Measurements from ENCODE around the gene BCAS1. TPM values are rescaled to one million over a fixed set of nuclear protein-coding genes. Genes with fewer than 3 reads are reported as not detected.
A peak's percentile ranks its signal among the peaks of the same experiment; 100 is the strongest.

BCAS1 gene
- total RNA-seq, 2 donors from 2014 or later = not detected

DNA sequence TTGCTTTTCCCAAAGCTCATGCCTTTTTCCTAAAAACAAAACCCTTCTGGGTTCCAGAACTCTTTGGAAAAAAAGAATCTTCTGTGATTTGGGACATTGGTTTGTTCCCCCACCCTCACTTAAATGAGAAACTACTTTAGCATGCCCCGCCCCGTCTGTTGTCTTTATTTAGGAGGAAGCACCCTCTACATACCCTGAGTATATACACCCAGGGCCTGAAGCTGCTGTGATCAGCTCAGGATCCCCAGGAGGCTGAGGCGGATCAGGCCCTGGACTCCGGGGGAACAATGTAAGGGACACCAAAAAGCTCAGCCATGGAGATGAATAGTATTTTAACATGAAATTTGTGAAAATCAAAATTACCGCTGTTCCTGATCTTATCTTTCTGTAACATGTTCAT is 1.4 kb downstream of the BCAS1 start:
- Mint-ChIP-seq H3K27me3 (ENCODE audit: insufficient read depth) (no peaks in the 10 kb centered on the region), H3K4me1 (peaks cover 27% of the 10 kb centered on the region), H3K9me3 (no peaks in the 10 kb centered on the region), H3K36me3 (ENCODE audit: low read depth) (no peaks in the 10 kb centered on the region), H3K4me3 (no peak overlapping the region), H3K27ac (no peak overlapping the region)
- TF ChIP-seq, protein P1, sequence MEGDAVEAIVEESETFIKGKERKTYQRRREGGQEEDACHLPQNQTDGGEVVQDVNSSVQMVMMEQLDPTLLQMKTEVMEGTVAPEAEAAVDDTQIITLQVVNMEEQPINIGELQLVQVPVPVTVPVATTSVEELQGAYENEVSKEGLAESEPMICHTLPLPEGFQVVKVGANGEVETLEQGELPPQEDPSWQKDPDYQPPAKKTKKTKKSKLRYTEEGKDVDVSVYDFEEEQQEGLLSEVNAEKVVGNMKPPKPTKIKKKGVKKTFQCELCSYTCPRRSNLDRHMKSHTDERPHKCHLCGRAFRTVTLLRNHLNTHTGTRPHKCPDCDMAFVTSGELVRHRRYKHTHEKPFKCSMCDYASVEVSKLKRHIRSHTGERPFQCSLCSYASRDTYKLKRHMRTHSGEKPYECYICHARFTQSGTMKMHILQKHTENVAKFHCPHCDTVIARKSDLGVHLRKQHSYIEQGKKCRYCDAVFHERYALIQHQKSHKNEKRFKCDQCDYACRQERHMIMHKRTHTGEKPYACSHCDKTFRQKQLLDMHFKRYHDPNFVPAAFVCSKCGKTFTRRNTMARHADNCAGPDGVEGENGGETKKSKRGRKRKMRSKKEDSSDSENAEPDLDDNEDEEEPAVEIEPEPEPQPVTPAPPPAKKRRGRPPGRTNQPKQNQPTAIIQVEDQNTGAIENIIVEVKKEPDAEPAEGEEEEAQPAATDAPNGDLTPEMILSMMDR (conservative IDR thresholded peaks at IDR 0.05) = no peak
- Histone ChIP-seq H3K9me3 (ENCODE audit: control insufficient read depth, low read length) (no peaks in the 10 kb centered on the region), H3K4me1 (ENCODE audit: control insufficient read depth, insufficient read depth, low read length) (peaks cover 4% of the 10 kb centered on the region), H3K9ac (ENCODE audit: extremely low read depth, low read length, poor library complexity, severe bottlenecking) (no peak overlapping the region), H3K4me3 (ENCODE audit: low read length) (no peak overlapping the region), H3K27ac (ENCODE audit: low read depth, low read length) (no peak overlapping the region), H3K27me3 (ENCODE audit: control insufficient read depth, insufficient read depth, low read length, poor library complexity, severe bottlenecking) (no peaks in the 10 kb centered on the region), H3K36me3 (ENCODE audit: control insufficient read depth, insufficient read depth, low read length) (no peaks in the 10 kb centered on the region)
- no peak for DNase-seq
- 80 to 91% methylated on average over 3 to 5 of the region's 5 CpGs for WGBS, 2 experiments (ENCODE audit: insufficient coverage in 1 of 2, insufficient read length in 1 of 2)

DNA sequence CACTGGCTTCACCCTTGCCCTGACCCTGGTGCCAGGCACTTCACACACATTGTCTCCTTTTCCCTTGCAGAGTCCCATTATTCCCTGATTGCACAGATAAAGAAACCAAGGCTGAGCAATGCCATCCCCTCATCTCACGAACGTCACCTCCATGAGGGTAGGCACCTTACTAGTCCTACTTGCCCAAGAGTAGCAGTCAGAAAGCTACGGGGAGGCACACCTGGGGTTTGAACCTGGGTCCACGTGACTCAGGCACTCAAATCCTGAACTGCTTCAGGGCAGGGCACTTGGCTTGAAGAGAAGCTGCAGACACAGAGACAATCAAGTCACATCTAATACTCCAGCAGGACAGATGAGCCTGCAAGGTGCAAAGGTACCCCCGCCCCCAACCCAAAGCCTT is 1.9 kb downstream of the BCAS1 start:
- 74 to 83% methylated on average over 4 to 5 of the region's 5 CpGs for WGBS, 2 experiments (ENCODE audit: insufficient coverage in 1 of 2, insufficient read length in 1 of 2)
- no peaks in the 10 kb centered on the region for H3K36me3 ChIP-seq (ENCODE audit: control insufficient read depth, insufficient read depth, low read length)
- no peaks in the 10 kb centered on the region for H3K36me3 Mint-ChIP-seq (ENCODE audit: low read depth)
- H3K9me3 Mint-ChIP-seq = no peaks in the 10 kb centered on the region
- no peak overlapping the region for H3K27ac ChIP-seq (ENCODE audit: low read depth, low read length)
- H3K4me3 ChIP-seq (ENCODE audit: low read length) = no peak overlapping the region
- H3K4me3 Mint-ChIP-seq = no peak overlapping the region
- H3K27ac Mint-ChIP-seq = peak overlapping the region; percentile 69
- no peaks in the 10 kb centered on the region for H3K27me3 Mint-ChIP-seq (ENCODE audit: insufficient read depth)
- no peaks in the 10 kb centered on the region for H3K9me3 ChIP-seq (ENCODE audit: control insufficient read depth, low read length)
- peaks cover 4% of the 10 kb centered on the region for H3K4me1 ChIP-seq (ENCODE audit: control insufficient read depth, insufficient read depth, low read length)
- no peak overlapping the region for H3K9ac ChIP-seq (ENCODE audit: extremely low read depth, low read length, poor library complexity, severe bottlenecking)
- TF ChIP-seq, protein P1 (conservative IDR thresholded peaks at IDR 0.05) = no peak
- no peaks in the 10 kb centered on the region for H3K27me3 ChIP-seq (ENCODE audit: control insufficient read depth, insufficient read depth, low read length, poor library complexity, severe bottlenecking)
- peaks cover 27% of the 10 kb centered on the region for H3K4me1 Mint-ChIP-seq
- peak; percentile 57 for DNase-seq

DNA sequence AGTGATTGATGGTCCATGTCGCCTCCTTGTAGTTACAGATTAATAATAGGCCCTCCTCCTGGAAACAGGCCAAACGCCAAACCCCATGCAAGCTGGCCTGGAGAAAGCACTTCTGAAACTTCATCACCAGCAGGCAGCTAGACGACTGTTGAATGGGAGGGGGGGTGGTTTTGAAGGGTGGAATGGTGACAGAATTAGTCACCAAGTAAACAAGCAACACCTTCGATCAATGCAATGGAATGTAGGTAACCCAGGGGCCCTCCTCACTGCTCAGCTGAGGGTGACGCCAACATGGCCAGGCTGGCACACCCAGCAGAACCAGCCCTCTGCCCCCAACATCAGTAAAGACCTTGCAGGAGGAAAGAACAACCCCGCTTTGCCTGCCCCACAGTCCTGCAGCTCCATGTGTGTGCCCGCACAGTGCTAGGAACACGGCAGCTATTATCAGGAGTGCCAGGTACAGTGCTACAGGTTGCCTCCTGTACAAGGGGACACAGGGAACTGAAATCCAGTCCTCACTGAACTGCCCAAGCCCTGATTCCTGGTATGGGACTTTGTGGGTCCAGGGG is 2.7 kb downstream of the BCAS1 start:
- H3K9me3 ChIP-seq (ENCODE audit: control insufficient read depth, low read length) = no peaks in the 10 kb centered on the region

More for the DNA sequence above, 2.7 kb downstream of the BCAS1 start:
- peak overlapping the region; percentile 81 for H3K27ac Mint-ChIP-seq
- H3K27ac ChIP-seq (ENCODE audit: low read depth, low read length) = no peak overlapping the region
- H3K9me3 Mint-ChIP-seq = no peaks in the 10 kb centered on the region
- no peak overlapping the region for H3K9ac ChIP-seq (ENCODE audit: extremely low read depth, low read length, poor library complexity, severe bottlenecking)
- peak; percentile 88 for DNase-seq
- peaks cover 27% of the 10 kb centered on the region for H3K4me1 Mint-ChIP-seq
- TF ChIP-seq, protein P1 (conservative IDR thresholded peaks at IDR 0.05) = no peak
- WGBS, 2 experiments (ENCODE audit: insufficient coverage in 1 of 2, insufficient read length in 1 of 2) = 62 to 100% methylated on average over 1 to 8 of the region's 8 CpGs
- H3K36me3 ChIP-seq (ENCODE audit: control insufficient read depth, insufficient read depth, low read length) = no peaks in the 10 kb centered on the region
- no peak overlapping the region for H3K4me3 Mint-ChIP-seq
- H3K27me3 Mint-ChIP-seq (ENCODE audit: insufficient read depth) = no peaks in the 10 kb centered on the region
- no peaks in the 10 kb centered on the region for H3K27me3 ChIP-seq (ENCODE audit: control insufficient read depth, insufficient read depth, low read length, poor library complexity, severe bottlenecking)
- peaks cover 4% of the 10 kb centered on the region for H3K4me1 ChIP-seq (ENCODE audit: control insufficient read depth, insufficient read depth, low read length)
- no peak overlapping the region for H3K4me3 ChIP-seq (ENCODE audit: low read length)
- no peaks in the 10 kb centered on the region for H3K36me3 Mint-ChIP-seq (ENCODE audit: low read depth)
